ENCODE results near the gene WDPCP. TPM values are rescaled to one million over a fixed set of nuclear protein-coding genes. Genes with fewer than 3 reads are reported as not detected.
A peak's percentile ranks its signal among the peaks of the same experiment; 100 is the strongest.

Gene WDPCP
- total and polyA plus RNA-seq, 10 donors = 2.1 to 20.0 (median 13.3) TPM

- WGBS, 5 donors = 21 to 43% (median 28%) methylated on average over 2 of the region's 2 CpGs
- Histone ChIP-seq H3K4me3 (no peak overlapping the region), H3K36me3 (peaks cover 0 to 13% (median 4%) of the 10 kb centered on the region in 6 donors), H3K4me1 (peaks cover 0 to 6% (median 0%) of the 10 kb centered on the region in 6 donors), H3K9me3 (peaks cover 0 to 9% (median 4%) of the 10 kb centered on the region in 8 donors), H3K27ac (no peak overlapping the region), H3K27me3 (replicated peaks in 1 of 7) (no peaks in the 10 kb centered on the region)
- intact Hi-C loops (cut with DNase I; ENCODE audit: low total_unique reads) = no loop called here
- TF ChIP-seq, protein P1, sequence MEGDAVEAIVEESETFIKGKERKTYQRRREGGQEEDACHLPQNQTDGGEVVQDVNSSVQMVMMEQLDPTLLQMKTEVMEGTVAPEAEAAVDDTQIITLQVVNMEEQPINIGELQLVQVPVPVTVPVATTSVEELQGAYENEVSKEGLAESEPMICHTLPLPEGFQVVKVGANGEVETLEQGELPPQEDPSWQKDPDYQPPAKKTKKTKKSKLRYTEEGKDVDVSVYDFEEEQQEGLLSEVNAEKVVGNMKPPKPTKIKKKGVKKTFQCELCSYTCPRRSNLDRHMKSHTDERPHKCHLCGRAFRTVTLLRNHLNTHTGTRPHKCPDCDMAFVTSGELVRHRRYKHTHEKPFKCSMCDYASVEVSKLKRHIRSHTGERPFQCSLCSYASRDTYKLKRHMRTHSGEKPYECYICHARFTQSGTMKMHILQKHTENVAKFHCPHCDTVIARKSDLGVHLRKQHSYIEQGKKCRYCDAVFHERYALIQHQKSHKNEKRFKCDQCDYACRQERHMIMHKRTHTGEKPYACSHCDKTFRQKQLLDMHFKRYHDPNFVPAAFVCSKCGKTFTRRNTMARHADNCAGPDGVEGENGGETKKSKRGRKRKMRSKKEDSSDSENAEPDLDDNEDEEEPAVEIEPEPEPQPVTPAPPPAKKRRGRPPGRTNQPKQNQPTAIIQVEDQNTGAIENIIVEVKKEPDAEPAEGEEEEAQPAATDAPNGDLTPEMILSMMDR (IDR thresholded peaks at IDR 0.05 in 8 of 11, conservative IDR thresholded peaks at IDR 0.05 in 3 of 11) = no peak
- TF ChIP-seq POLR2AphosphoS5 (IDR thresholded peaks at IDR 0.05) (no peak), POLR2A (IDR thresholded peaks at IDR 0.05) (no peak)
- no peak for DNase-seq
Observed at GRCh38 chr2:63124218-63124617, 464.1 kb downstream of the WDPCP start.

GRCh38 chr2:63122921-63123320 lies 465.4 kb downstream of the WDPCP start:
- 94 to 98% (median 97%) methylated on average over 3 of the region's 3 CpGs for WGBS, 5 donors
- no peaks in the 10 kb centered on the region for H3K27me3 ChIP-seq (replicated peaks in 1 of 7)
- DNase-seq = no peak
- H3K9me3 ChIP-seq = peaks cover 0 to 11% (median 0%) of the 10 kb centered on the region in 8 donors
- intact Hi-C loops (cut with DNase I; ENCODE audit: low total_unique reads) = no loop called here
- H3K27ac ChIP-seq = no peak overlapping the region
- TF ChIP-seq POLR2A (IDR thresholded peaks at IDR 0.05) (no peak), POLR2AphosphoS5 (IDR thresholded peaks at IDR 0.05) (no peak)
- TF ChIP-seq, protein P1 (IDR thresholded peaks at IDR 0.05 in 8 of 11, conservative IDR thresholded peaks at IDR 0.05 in 3 of 11) = no peak
- peaks cover 0 to 6% (median 0%) of the 10 kb centered on the region in 6 donors for H3K4me1 ChIP-seq
- H3K4me3 ChIP-seq = no peak overlapping the region
- peaks cover 0 to 13% (median 4%) of the 10 kb centered on the region in 6 donors for H3K36me3 ChIP-seq

- Histone ChIP-seq H3K36me3 (peaks cover 0 to 13% (median 4%) of the 10 kb centered on the region in 6 donors), H3K4me1 (peaks cover 0 to 6% (median 0%) of the 10 kb centered on the region in 6 donors), H3K4me3 (no peak overlapping the region), H3K27me3 (replicated peaks in 1 of 7) (no peaks in the 10 kb centered on the region), H3K27ac (no peak overlapping the region), H3K9me3 (peaks cover 0 to 22% (median 12%) of the 10 kb centered on the region in 8 donors)
- intact Hi-C loops (cut with DNase I; ENCODE audit: low total_unique reads) = no loop called here
- 92 to 97% (median 94%) methylated on average over 5 of the region's 5 CpGs for WGBS, 5 donors
- TF ChIP-seq POLR2A (IDR thresholded peaks at IDR 0.05) (no peak), POLR2AphosphoS5 (IDR thresholded peaks at IDR 0.05) (no peak)
- TF ChIP-seq, protein P1 (IDR thresholded peaks at IDR 0.05 in 8 of 11, conservative IDR thresholded peaks at IDR 0.05 in 3 of 11) = no peak
- DNase-seq = no peak
Observed at GRCh38 chr2:63121055-63121834, 467.0 kb downstream of the WDPCP start.

- 89 to 98% (median 95%) methylated on average over 2 of the region's 2 CpGs for whole genome bisulfite sequencing, 5 donors
- Histone ChIP-seq H3K36me3 (peaks cover 0 to 13% (median 4%) of the 10 kb centered on the region in 6 donors), H3K4me1 (no peaks in the 10 kb centered on the region), H3K9me3 (peaks cover 0 to 46% (median 30%) of the 10 kb centered on the region in 8 donors), H3K27ac (no peak overlapping the region), H3K27me3 (replicated peaks in 1 of 7) (no peaks in the 10 kb centered on the region), H3K4me3 (no peak overlapping the region)
- intact Hi-C loops (cut with DNase I; ENCODE audit: low total_unique reads) = no loop called here
- peak; percentile 41 for DNase-seq
- TF ChIP-seq POLR2AphosphoS5 (IDR thresholded peaks at IDR 0.05) (no peak), POLR2A (IDR thresholded peaks at IDR 0.05) (no peak)
- TF ChIP-seq, protein P1 (IDR thresholded peaks at IDR 0.05 in 8 of 11, conservative IDR thresholded peaks at IDR 0.05 in 3 of 11) = no peak
Observed at GRCh38 chr2:63118821-63119220, 469.5 kb downstream of the WDPCP start.

Measured in spleen (tissue), 11 donors.